A673 (cell line): ENCODE results near the gene FBXO10. TPM values are rescaled to one million over a fixed set of nuclear protein-coding genes. Genes with fewer than 3 reads are reported as not detected.

Source experiments
- BruUV-seq: library from RNA; stranded (reverse); fragments of 400-500 nt; replicated peaks from 2 replicates; lab custom pipeline; 2021; lab: Mats Ljungman, UMichigan
- CTCF ChIA-PET: fragments of 300-600 bp; sonication (Branson Sonifier 250); formaldehyde crosslinking; loops from one replicate; lab custom pipeline; 2022; ENCODE audit warnings: antibody characterized with exemption; lab: Charles Lee
- POLR2A ChIA-PET: fragments of 300-600 bp; sonication (Branson Sonifier 250); formaldehyde crosslinking; loops from one replicate; lab custom pipeline; 2022; ENCODE audit warnings: antibody characterized with exemption; ENCODE audit not compliant: low non-redundant PET; lab: Charles Lee
- DNase-seq: peaks from one replicate; pipeline ENCODE4 v3.0.0-alpha.2; 2015; ENCODE audit warnings: low spot score
- H3K27ac ChIP-seq: fragments of 200-600 bp; sonication (generic); 2 replicates; pipeline ENCODE4 v1.5.1; 2016; ENCODE audit warnings: mixed run types, low read depth, mild to moderate bottlenecking, mixed read lengths, antibody characterized with exemption, low read length; ENCODE audit not compliant: poor library complexity, severe bottlenecking
- H3K27me3 ChIP-seq: fragments of 200-600 bp; sonication (generic); replicated peaks from 2 replicates; pipeline ENCODE4 v1.6.1; 2017; ENCODE audit warnings: mixed run types, low read depth, mild to moderate bottlenecking, mixed read lengths, antibody characterized with exemption, low read length; ENCODE audit not compliant: insufficient read depth, poor library complexity
- H3K36me3 ChIP-seq: fragments of 200-600 bp; sonication (generic); 2 replicates; pipeline ENCODE4 v1.6.1; 2016; ENCODE audit warnings: mixed run types, mild to moderate bottlenecking, mixed read lengths, antibody characterized with exemption, low read length; ENCODE audit not compliant: insufficient read depth, poor library complexity, severe bottlenecking
- H3K4me1 ChIP-seq: fragments of 200-600 bp; sonication (generic); 2 replicates; pipeline ENCODE4 v1.6.1; 2017; ENCODE audit warnings: mixed run types, mild to moderate bottlenecking, mixed read lengths, antibody characterized with exemption, low read length; ENCODE audit not compliant: insufficient read depth, poor library complexity, severe bottlenecking
- H3K4me3 ChIP-seq: fragments of 200-600 bp; sonication (generic); 2 replicates; pipeline ENCODE4 v1.5.1; 2016; ENCODE audit warnings: low read depth, mixed run types, mild to moderate bottlenecking, mixed read lengths, low read length; ENCODE audit not compliant: poor library complexity, severe bottlenecking
- H3K9me3 ChIP-seq: fragments of 200-600 bp; sonication (generic); 2 replicates; pipeline ENCODE4 v1.6.1; 2016; ENCODE audit warnings: mixed run types, low read depth, mild to moderate bottlenecking, mixed read lengths, antibody characterized with exemption, low read length; ENCODE audit not compliant: poor library complexity, severe bottlenecking
- EZH2 ChIP-seq: fragments of 200-600 bp; sonication (generic); IDR thresholded peaks from 2 replicates; pipeline ENCODE4 v1.6.1; 2017; ENCODE audit warnings: borderline replicate concordance, low read depth, mild to moderate bottlenecking, mixed read lengths, antibody characterized with exemption, low read length; ENCODE audit not compliant: poor library complexity, severe bottlenecking
- intact Hi-C: fragments of 100-400 bp; cut with micrococcal nuclease; formaldehyde crosslinking; loops from one replicate; pipeline ENCODE4 v1.10.0; 2022; ENCODE audit not compliant: unreplicated experiment
- total RNA-seq: library from RNA; stranded (reverse); gene quantifications from 2 replicates; pipeline ENCODE4 v1.2.3, GENCODE V29; 2021
- TF ChIP-seq, protein P1 (sequence below): fragments of 300-800, 200-600 bp; sonication (generic); conservative IDR thresholded peaks from 2 replicates; pipeline ENCODE4 v1.5.1; 2017; ENCODE audit warnings: low read depth, mild to moderate bottlenecking, antibody characterized with exemption, low read length, moderate library complexity, mixed read lengths

FBXO10 gene
- total RNA-seq, 1 experiment from 2014 or later = 14.5 TPM

- BruUV-seq = no TSS peak
- H3K4me1 ChIP-seq = no peaks in the 10 kb centered on the region
- H3K27me3 ChIP-seq = no peaks in the 10 kb centered on the region
- peaks cover 5% of the 10 kb centered on the region for H3K36me3 ChIP-seq
- H3K27ac ChIP-seq = no peak overlapping the region
- intact Hi-C loops = no loop called here
- no peak for DNase-seq
- H3K4me3 ChIP-seq = no peak overlapping the region
- ChIA-PET POLR2A (no interaction called here), CTCF (no interaction called here)
- H3K9me3 ChIP-seq = no peaks in the 10 kb centered on the region
- no peak for TF ChIP-seq EZH2
- TF ChIP-seq, protein P1, sequence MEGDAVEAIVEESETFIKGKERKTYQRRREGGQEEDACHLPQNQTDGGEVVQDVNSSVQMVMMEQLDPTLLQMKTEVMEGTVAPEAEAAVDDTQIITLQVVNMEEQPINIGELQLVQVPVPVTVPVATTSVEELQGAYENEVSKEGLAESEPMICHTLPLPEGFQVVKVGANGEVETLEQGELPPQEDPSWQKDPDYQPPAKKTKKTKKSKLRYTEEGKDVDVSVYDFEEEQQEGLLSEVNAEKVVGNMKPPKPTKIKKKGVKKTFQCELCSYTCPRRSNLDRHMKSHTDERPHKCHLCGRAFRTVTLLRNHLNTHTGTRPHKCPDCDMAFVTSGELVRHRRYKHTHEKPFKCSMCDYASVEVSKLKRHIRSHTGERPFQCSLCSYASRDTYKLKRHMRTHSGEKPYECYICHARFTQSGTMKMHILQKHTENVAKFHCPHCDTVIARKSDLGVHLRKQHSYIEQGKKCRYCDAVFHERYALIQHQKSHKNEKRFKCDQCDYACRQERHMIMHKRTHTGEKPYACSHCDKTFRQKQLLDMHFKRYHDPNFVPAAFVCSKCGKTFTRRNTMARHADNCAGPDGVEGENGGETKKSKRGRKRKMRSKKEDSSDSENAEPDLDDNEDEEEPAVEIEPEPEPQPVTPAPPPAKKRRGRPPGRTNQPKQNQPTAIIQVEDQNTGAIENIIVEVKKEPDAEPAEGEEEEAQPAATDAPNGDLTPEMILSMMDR = no peak
Measured at GRCh38 chr9:37539634-37540033, 36.5 kb downstream of the FBXO10 start.

DNA sequence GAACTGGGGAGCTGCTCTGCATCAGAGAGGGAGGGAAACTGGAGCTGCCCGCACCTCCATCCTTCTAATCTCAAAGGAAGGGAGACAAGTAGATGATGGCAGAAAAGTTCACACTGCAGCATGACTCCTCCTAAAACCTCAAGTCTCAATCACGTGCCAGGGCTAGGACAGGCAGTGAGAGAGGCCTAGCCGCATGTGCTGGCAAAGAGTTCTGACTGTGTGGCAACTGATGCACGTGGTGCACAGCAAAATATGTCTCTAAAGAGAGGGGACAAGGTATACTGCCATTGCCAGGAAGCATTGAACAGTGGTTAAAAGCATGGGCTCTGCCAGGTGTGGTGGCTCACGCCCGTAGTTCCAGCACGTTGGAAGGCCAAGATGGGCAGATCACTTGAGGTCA is 38.1 kb downstream of the FBXO10 start:
- Histone ChIP-seq H3K4me1 (no peaks in the 10 kb centered on the region), H3K27me3 (no peaks in the 10 kb centered on the region), H3K36me3 (peaks cover 5% of the 10 kb centered on the region), H3K4me3 (no peak overlapping the region), H3K9me3 (no peaks in the 10 kb centered on the region), H3K27ac (no peak overlapping the region)
- intact Hi-C loops = no loop called here
- CTCF ChIA-PET = no interaction called here
- TF ChIP-seq, protein P1 = no peak
- TF ChIP-seq EZH2 = no peak
- POLR2A ChIA-PET = no interaction called here
- DNase-seq = no peak
- BruUV-seq = no TSS peak

- ChIA-PET CTCF (no interaction called here), POLR2A (no interaction called here)
Measured at GRCh38 chr9:37534901-37535300, 41.3 kb downstream of the FBXO10 start.

More at GRCh38 chr9:37534901-37535300, 41.3 kb downstream of the FBXO10 start:
- TF ChIP-seq, protein P1 = no peak
- no peak for TF ChIP-seq EZH2
- H3K9me3 ChIP-seq = no peaks in the 10 kb centered on the region
- BruUV-seq = no TSS peak
- no peak for DNase-seq
- peaks cover 5% of the 10 kb centered on the region for H3K36me3 ChIP-seq
- H3K4me1 ChIP-seq = no peaks in the 10 kb centered on the region
- no peak overlapping the region for H3K27ac ChIP-seq
- H3K27me3 ChIP-seq = no peaks in the 10 kb centered on the region
- intact Hi-C loops = no loop called here
- H3K4me3 ChIP-seq = no peak overlapping the region
